T-helper 1 cell (primary cell): ENCODE results near the gene MYH11.
A peak's percentile ranks its signal among the peaks of the same experiment; 100 is the strongest.
"Not testable (repeated sequence)": the region's sequence is repeated elsewhere in the genome, so short reads cannot be mapped to it uniquely, and the experiment has no call there.

Source experiments
- DNase-seq, 5 donors: peaks; one replicate each; pipeline ENCODE4 v3.0.0-alpha.2; 2012 to 2020

The MYH11 gene

DNA sequence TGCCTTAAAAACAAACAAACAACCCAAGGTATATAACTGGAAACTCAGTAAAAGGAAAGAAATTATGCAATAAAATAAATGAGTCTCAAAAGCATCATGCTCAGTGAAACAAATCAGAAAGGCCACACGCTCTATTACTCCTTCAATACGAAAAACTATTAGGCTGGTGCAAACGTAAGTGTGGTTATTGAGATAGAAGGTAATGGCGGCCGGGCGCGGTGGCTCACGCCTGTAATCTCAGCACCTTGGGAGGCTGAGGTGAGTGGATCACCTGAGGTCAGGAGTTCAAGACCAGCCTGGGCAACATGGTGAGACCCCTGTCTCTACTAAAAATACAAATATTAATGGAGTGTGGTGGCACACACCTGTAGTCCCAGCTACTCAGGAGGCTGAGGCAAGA, 17.6 kb downstream of the MYH11 start:
- DNase-seq, result not testable (repeated sequence)

DNA sequence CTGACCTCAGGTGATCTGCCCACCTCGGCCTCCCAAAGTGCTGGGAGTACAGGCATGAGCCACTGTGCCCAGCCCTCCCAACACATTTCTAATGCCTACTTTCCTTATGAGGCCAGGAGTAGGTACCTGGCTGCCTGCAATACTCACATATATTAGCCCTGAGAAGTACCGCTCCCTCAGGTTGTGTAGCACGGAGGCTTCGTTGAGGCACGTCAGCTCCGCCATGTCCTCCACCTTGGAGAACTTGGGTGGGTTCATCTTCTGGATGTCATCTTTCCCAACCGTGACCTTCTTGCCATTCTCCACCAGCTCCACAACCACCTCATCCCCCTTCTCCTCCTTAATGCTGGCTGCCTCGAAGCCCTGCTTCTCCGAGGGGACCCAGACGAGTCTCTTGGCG, 19.1 kb downstream of the MYH11 start:
- no peak for DNase-seq

GRCh38 chr16:15836965-15837611, 19.7 kb downstream of the MYH11 start:
- no peak for DNase-seq

GRCh38 chr16:15836074-15836473, 20.8 kb downstream of the MYH11 start:
- no peak for DNase-seq

- peak in 1 of 5 donors; percentile 64 for DNase-seq
Observed at GRCh38 chr16:15835136-15835878, 21.5 kb downstream of the MYH11 start.

DNA sequence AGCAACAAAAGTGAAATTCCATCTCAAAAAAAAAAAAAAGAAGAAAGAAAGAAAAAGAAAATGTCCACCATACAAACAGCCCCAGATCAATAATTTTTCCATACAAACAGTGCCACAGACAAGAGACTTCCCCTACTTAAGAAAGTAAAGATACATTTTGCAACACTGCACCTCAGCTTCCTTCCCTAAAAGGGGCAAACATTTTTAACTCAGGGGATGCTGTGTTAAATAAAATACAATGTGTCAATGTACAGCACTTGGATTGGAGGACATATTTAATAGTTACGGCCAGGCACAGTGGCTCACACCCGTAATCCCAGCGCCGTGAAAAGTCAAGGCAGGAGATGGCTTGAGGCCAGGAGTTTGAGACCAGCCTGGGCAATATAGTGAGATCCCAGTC, 22.3 kb downstream of the MYH11 start:
- no peak for DNase-seq

- no peak for DNase-seq
Observed at GRCh38 chr16:15833541-15833940, 23.3 kb downstream of the MYH11 start.

- DNase-seq, result no peak
Observed at GRCh38 chr16:15832241-15832640, 24.6 kb downstream of the MYH11 start.

GRCh38 chr16:15830832-15831451, 25.9 kb downstream of the MYH11 start:
- DNase-seq, result no peak

DNA sequence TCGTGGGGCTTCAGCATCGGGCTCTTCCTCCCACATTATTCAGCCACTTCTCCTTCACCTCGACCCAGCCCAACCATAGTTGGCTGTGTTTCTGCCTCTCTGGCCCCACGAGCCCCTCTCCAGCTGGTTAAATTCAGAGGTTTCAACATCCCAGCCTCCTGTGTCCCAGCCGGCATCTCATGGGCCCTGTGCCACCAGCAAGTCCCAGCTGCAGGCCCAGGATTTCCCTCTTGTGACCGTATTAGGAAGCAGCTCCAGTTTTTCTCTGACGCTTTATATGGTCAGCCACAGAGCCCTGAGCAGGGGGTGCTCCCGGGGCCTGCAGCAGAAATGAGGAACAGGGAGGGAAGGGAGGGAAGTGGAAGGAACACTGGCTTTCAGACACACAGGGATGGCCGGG, 27.4 kb downstream of the MYH11 start:
- no peak for DNase-seq

- DNase-seq, result no peak
Observed at GRCh38 chr16:15827709-15828343, 29.0 kb downstream of the MYH11 start.

GRCh38 chr16:15827299-15827698, 29.5 kb downstream of the MYH11 start:
- no peak for DNase-seq

DNA sequence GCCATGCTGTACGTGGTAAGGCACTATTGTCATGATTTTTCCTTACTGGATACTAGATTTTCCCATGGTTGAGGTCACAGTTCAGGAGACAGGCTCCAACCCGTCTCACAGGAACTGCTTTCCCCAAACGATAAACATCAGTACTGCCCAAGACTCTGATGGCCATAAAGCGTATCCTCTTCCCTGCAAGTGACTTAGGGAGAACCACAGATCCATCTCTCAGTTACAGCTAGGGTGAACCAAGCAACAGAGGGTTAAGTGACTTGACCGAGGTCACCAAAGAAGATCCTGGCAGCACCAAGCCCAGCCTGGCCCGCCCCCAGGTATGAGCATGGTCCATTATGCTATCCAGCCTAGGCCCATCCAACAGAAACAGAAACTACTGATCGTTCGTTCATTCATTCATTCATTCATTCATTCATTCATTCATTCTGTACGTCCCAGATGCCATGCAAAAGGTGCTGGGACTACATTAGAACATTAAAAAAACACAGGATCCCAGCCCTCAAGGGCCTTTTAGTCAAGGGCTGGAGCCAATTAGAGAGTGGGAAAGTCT, 31.0 kb downstream of the MYH11 start:
- DNase-seq, result no peak

DNA sequence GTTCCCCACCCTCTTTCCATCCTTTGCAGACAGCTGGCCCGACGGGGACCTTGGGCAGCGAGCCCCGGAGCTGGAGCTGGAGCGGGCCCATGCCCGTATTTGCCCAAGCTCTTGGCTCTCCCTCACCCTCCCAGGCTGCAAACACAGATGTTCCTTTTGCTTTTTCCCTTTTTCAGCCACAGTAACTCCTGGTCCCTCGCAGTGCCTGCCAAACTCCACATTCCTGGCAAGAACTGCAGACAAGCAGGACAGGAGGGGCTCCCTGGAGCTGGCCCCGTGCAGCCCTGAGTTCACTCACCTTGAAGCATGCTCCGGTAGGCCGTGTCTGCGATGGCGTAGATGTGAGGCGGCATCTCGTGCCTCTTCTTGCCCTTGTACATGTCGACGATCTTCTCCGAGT, 33.9 kb downstream of the MYH11 start:
- no peak for DNase-seq

DNA sequence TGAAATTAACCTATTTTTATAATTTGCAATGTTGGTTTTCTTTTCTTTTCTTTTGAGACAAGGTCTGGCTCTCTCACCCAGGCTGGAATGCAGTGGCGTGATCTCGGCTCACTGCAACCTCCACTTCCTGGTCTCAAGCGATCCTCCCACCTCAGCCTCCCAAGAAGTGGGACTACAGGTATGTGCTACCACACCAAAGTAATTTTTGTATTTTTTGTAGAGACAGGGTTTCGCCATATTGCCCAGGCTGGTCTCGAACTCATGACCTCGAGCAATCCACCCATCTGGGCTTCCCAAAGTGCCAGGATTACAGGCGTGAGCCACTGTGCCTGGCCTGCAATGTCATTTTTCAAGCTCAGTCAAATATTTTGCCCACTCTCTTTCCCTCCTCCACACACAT, 36.0 kb downstream of the MYH11 start:
- no peak for DNase-seq

GRCh38 chr16:15819046-15819445, 37.8 kb downstream of the MYH11 start:
- DNase-seq, result no peak

- DNase-seq, result no peak
Observed at GRCh38 chr16:15817446-15817845, 39.4 kb downstream of the MYH11 start.

DNA sequence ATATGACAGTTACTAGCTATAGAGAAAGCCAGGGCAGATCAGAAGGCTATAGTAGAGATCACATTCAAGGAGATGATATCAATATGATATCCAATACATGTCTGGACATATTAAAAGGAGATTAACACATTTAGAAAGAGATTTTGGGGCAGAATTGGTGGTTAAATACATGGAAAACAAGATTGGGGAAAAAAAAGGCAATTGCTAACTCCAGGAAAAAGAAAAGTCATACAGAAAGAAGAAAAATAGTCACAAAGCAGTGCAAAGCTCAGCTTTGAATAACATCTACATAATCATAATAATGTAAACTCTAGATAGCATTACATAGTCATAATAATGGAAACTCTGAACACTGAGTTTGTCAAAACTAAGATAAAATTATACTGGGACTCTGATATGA, 40.6 kb downstream of the MYH11 start:
- no peak for DNase-seq

- DNase-seq, result not testable (repeated sequence)
Observed at GRCh38 chr16:15812401-15812750, 44.5 kb downstream of the MYH11 start.

DNA sequence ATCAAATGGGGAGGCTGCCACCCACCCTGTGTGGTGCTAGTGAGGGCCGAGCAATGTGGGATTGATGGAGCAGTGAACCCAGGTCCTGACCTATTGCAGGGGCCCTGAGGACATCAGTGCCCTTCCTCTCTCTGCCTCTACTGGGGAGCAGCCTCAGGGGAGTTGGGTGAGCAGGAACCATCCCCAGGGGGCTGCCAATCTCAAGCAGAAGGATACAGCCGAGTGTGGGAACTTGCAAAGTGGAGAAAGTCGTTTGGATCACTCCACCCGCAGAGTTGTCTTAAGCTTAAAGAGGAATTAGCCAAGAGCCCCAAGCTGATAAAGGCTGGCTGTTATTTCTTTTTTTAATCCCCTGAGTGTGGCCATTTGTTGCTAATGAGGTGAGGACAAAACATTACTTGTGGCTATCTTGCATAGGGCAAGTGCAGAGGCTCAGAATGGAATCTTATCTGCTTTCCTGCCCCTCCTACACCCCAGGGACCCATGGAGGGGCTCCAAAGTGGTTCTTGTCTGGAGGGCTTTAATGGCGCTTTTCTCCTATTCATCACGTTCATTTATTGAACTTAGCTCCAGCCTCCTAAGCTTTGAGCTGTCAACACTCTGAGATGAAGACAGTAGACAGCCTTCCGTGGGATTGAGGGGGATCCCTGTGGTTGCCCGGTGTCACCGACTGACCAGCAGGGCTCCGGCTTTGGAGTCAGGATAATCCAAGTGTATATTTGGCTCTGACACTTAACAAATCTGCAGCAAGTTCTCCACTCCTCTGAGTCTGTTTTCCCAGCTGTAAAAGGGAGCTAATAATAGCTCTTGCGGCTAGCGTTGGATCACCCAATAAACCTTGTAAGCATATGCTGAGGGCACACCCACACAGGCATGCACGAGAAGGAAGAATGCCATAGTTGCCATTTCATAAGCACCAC, 45.1 kb downstream of the MYH11 start:
- no peak for DNase-seq

GRCh38 chr16:15810949-15811348, 45.9 kb downstream of the MYH11 start:
- no peak for DNase-seq

- no peak for DNase-seq
Observed at GRCh38 chr16:15810411-15810810, 46.4 kb downstream of the MYH11 start.
